H1 (cell line): ENCODE results near the gene ILDR2. TPM values are rescaled to one million over a fixed set of nuclear protein-coding genes. Genes with fewer than 3 reads are reported as not detected.

Experiments used
- CTCF ChIA-PET: fragments of 300-600 bp; sonication (Branson Sonifier 250); formaldehyde crosslinking; loops from one replicate; lab custom pipeline; 2021; ENCODE audit not compliant: partially characterized antibody; lab: Charles Lee
- POLR2A ChIA-PET: fragments of 300-600 bp; sonication (Branson Sonifier 250); formaldehyde crosslinking; loops from one replicate; lab custom pipeline; 2021; ENCODE audit warnings: inconsistent platforms; ENCODE audit not compliant: partially characterized antibody; lab: Charles Lee
- DNase-seq, 2 experiments: peaks; one replicate each; pipeline versions ENCODE4 v3.0.0 to v3.0.0-alpha.2; 2010 to 2022; ENCODE audit warnings: low spot score in 2 of 2, low read depth in 1 of 2, mixed read lengths in 1 of 2
- FAIRE-seq: peaks from 2 replicates; lab custom pipeline; 2011; peaks lifted over from hg19 to GRCh38; lab: Jason Lieb, UNC
- H2AFZ ChIP-seq: 2 replicates; pipeline ENCODE4 v1.8.1; 2012; ENCODE audit warnings: low read length, inconsistent platforms
- H2AK5ac ChIP-seq: 2 replicates; pipeline ENCODE4 v1.6.1; 2013; ENCODE audit warnings: low read depth, low read length
- H2BK120ac ChIP-seq: replicated peaks from 2 replicates; pipeline ENCODE3; 2013; ENCODE audit warnings: low read depth, low read length, inconsistent platforms
- H2BK12ac ChIP-seq: 2 replicates; pipeline ENCODE4 v1.6.1; 2013; ENCODE audit warnings: low read depth, low read length
- H2BK15ac ChIP-seq: 2 replicates; pipeline ENCODE4 v1.6.1; 2013; ENCODE audit warnings: low read length
- H2BK20ac ChIP-seq: 2 replicates; pipeline ENCODE4 v1.6.1; 2013; ENCODE audit warnings: low read length
- H2BK5ac ChIP-seq: 2 replicates; pipeline ENCODE4 v1.6.1; 2013; ENCODE audit warnings: low read depth, low read length
- H3K14ac ChIP-seq: 2 replicates; pipeline ENCODE4 v1.6.1; 2013; ENCODE audit warnings: inconsistent platforms; ENCODE audit not compliant: insufficient read length
- H3K18ac ChIP-seq: 2 replicates; pipeline ENCODE4 v1.6.1; 2013; ENCODE audit warnings: low read length; ENCODE audit errors: extremely low read depth
- H3K23ac ChIP-seq: 2 replicates; pipeline ENCODE4 v1.6.1; 2013; ENCODE audit warnings: inconsistent platforms; ENCODE audit not compliant: insufficient read length
- H3K23me2 ChIP-seq: 2 replicates; pipeline ENCODE4 v1.6.1; 2013; ENCODE audit warnings: low read depth, low read length
- H3K27ac ChIP-seq: 2 replicates; pipeline ENCODE4 v1.6.1; 2011; ENCODE audit warnings: low read depth, low read length, inconsistent platforms
- H3K27me3 ChIP-seq, 4 experiments: replicated peaks in 1 of 4; 1 replicate in 1 of 4; 2 replicates in 3 of 4; pipeline versions ENCODE4 v1.6.1 to v1.8.1; 2011 to 2013; ENCODE audit warnings: low read length in 3 of 4, mild to moderate bottlenecking in 3 of 4, inconsistent platforms in 2 of 4, mixed read lengths in 2 of 4, moderate library complexity in 1 of 4; ENCODE audit not compliant: control insufficient read depth in 3 of 4, insufficient read depth in 3 of 4; ENCODE audit errors: extremely low read depth in 1 of 4
- H3K36me3 ChIP-seq, 4 experiments: 2 replicates each; pipeline versions ENCODE4 v1.6.1 to v1.8.1; 2011 to 2013; ENCODE audit warnings: mild to moderate bottlenecking in 4 of 4, low read length in 3 of 4, moderate library complexity in 2 of 4, control low read depth in 1 of 4, inconsistent platforms in 1 of 4; ENCODE audit not compliant: insufficient read depth in 4 of 4, control insufficient read depth in 2 of 4
- H3K4ac ChIP-seq: replicated peaks from 2 replicates; pipeline ENCODE3; 2013; ENCODE audit warnings: low read length, low read depth, mixed read lengths, inconsistent platforms; ENCODE audit not compliant: insufficient read length
- H3K4me1 ChIP-seq, 4 experiments: replicated peaks in 1 of 4; 1 replicate in 1 of 4; 2 replicates in 3 of 4; pipeline versions ENCODE4 v1.6.1 to v1.8.1; 2011 to 2013; ENCODE audit warnings: low read length in 3 of 4, inconsistent platforms in 2 of 4, mixed read lengths in 1 of 4; ENCODE audit not compliant: insufficient read depth in 4 of 4, control insufficient read depth in 3 of 4
- H3K4me2 ChIP-seq, 2 experiments: 2 replicates each; pipeline versions ENCODE4 v1.6.1 to v1.8.1; 2011 to 2013; ENCODE audit warnings: low read depth in 2 of 2, low read length in 2 of 2, control low read depth in 1 of 2, inconsistent platforms in 1 of 2, mild to moderate bottlenecking in 1 of 2; ENCODE audit not compliant: insufficient read depth in 1 of 2
- H3K4me3 ChIP-seq, 4 experiments: fragments of 200-600, 300-600 bp in 1 of 4; sonication (generic), shearing (Covaris generic), sonication (Bioruptor Twin) in 1 of 4; 2 replicates each; pipeline versions ENCODE4 v1.5.1 to v1.8.1; 2011 to 2016; ENCODE audit warnings: low read length in 4 of 4, low read depth in 3 of 4, control low read depth in 2 of 4, inconsistent platforms in 2 of 4, mild to moderate bottlenecking in 2 of 4, mixed read lengths in 1 of 4, moderate library complexity in 1 of 4; ENCODE audit not compliant: insufficient read depth in 2 of 4; ENCODE audit errors: extremely low read depth in 1 of 4
- H3K56ac ChIP-seq: replicated peaks from 2 replicates; pipeline ENCODE3; 2013; ENCODE audit warnings: low read depth, mild to moderate bottlenecking, mixed read lengths, low read length, inconsistent platforms; ENCODE audit not compliant: insufficient read length
- H3K79me1 ChIP-seq: 2 replicates; pipeline ENCODE4 v1.6.1; 2013; ENCODE audit warnings: low read depth, low read length, control low read depth
- H3K79me2 ChIP-seq, 2 experiments: 2 replicates each; pipeline versions ENCODE4 v1.6.1 to v1.8.1; 2012 to 2013; ENCODE audit warnings: low read length in 2 of 2, mild to moderate bottlenecking in 2 of 2, inconsistent platforms in 1 of 2; ENCODE audit not compliant: insufficient read depth in 2 of 2, control insufficient read depth in 1 of 2
- H3K9ac ChIP-seq, 4 experiments: replicated peaks in 1 of 4; 1 replicate in 1 of 4; 2 replicates in 3 of 4; pipeline versions ENCODE4 v1.6.1 to v1.8.1; 2011 to 2013; ENCODE audit warnings: low read depth in 3 of 4, low read length in 3 of 4, control low read depth in 2 of 4, mild to moderate bottlenecking in 2 of 4, moderate library complexity in 2 of 4, inconsistent platforms in 1 of 4; ENCODE audit errors: extremely low read depth in 1 of 4
- H3K9me3 ChIP-seq, 2 experiments: 2 replicates each; pipeline versions ENCODE4 v1.6.1 to v1.8.1; 2012 to 2013; ENCODE audit warnings: mild to moderate bottlenecking in 2 of 2, moderate library complexity in 2 of 2, control low read depth in 1 of 2, inconsistent platforms in 1 of 2, low read depth in 1 of 2, low read length in 1 of 2, mixed read lengths in 1 of 2; ENCODE audit not compliant: insufficient read depth in 2 of 2
- H4K20me1 ChIP-seq, 2 experiments: replicated peaks in 1 of 2; 2 replicates each; pipeline versions ENCODE3 to v1.8.1; 2011 to 2013; ENCODE audit warnings: inconsistent platforms in 2 of 2, low read length in 2 of 2, mild to moderate bottlenecking in 1 of 2; ENCODE audit not compliant: insufficient read depth in 2 of 2, control insufficient read depth in 1 of 2
- H4K5ac ChIP-seq: 2 replicates; pipeline ENCODE4 v1.6.1; 2013; ENCODE audit warnings: low read length, low read depth, mixed read lengths, inconsistent platforms; ENCODE audit not compliant: insufficient read length
- H4K8ac ChIP-seq: 2 replicates; pipeline ENCODE4 v1.8.0; 2013; ENCODE audit warnings: mild to moderate bottlenecking, moderate library complexity, low read length, inconsistent platforms; ENCODE audit not compliant: insufficient read depth; ENCODE audit errors: extremely low read depth
- H4K91ac ChIP-seq: replicated peaks from 2 replicates; pipeline ENCODE3; 2013; ENCODE audit warnings: low read length, mixed read lengths, inconsistent platforms; ENCODE audit not compliant: insufficient read length
- BCL11A ChIP-seq, 2 experiments: IDR thresholded peaks; one replicate each; pipeline ENCODE4 v1.6.1; 2011; ENCODE audit warnings: low read depth in 2 of 2, low read length in 2 of 2, mild to moderate bottlenecking in 2 of 2
- CBX5 ChIP-seq: fragments of 300-800, 300-1000 bp; sonication (generic); IDR thresholded peaks from 2 replicates; pipeline ENCODE4 v1.7.1; 2016; ENCODE audit warnings: antibody characterized with exemption, low read length, low read depth
- CEBPB ChIP-seq: IDR thresholded peaks from 2 replicates; pipeline ENCODE4 v1.6.1; 2012; ENCODE audit warnings: low read depth, low read length
- EP300 ChIP-seq, 2 experiments: IDR thresholded peaks; 1 replicate in 1 of 2; 2 replicates in 1 of 2; pipeline ENCODE4 v1.6.1; 2011 to 2012; ENCODE audit warnings: low read depth in 2 of 2, low read length in 2 of 2, mild to moderate bottlenecking in 2 of 2, borderline replicate concordance in 1 of 2, inconsistent platforms in 1 of 2, moderate library complexity in 1 of 2
- EZH2 ChIP-seq: fragments of 200-600 bp; sonication (generic); IDR thresholded peaks from 2 replicates; pipeline ENCODE4 v1.7.1; 2012; ENCODE audit warnings: low read depth, mild to moderate bottlenecking, moderate library complexity, low read length, inconsistent platforms; ENCODE audit not compliant: severe bottlenecking
- FOSL1 ChIP-seq: IDR thresholded peaks from 2 replicates; pipeline ENCODE4 v1.6.1; 2011; ENCODE audit warnings: mild to moderate bottlenecking, low read depth, low read length, moderate library complexity; ENCODE audit not compliant: insufficient read depth
- HDAC2 ChIP-seq, 2 experiments: fragments of 300-600 bp in 1 of 2; sonication (generic) in 1 of 2; IDR thresholded peaks; 2 replicates each; pipeline ENCODE4 v1.6.1; 2011 to 2012; ENCODE audit warnings: low read depth in 2 of 2, low read length in 2 of 2, mild to moderate bottlenecking in 2 of 2, moderate library complexity in 2 of 2, borderline replicate concordance in 1 of 2, inconsistent platforms in 1 of 2
- KDM4A ChIP-seq: IDR thresholded peaks from one replicate; pipeline ENCODE4 v1.7.1; 2012; ENCODE audit warnings: low read depth, mild to moderate bottlenecking, moderate library complexity, low read length, inconsistent platforms; ENCODE audit not compliant: severe bottlenecking
- MAFK ChIP-seq: IDR thresholded peaks from 2 replicates; pipeline ENCODE4 v1.6.1; 2012; ENCODE audit warnings: low read depth, mild to moderate bottlenecking, improper control_type of control experiment, low read length
- RXRA ChIP-seq: IDR thresholded peaks from 2 replicates; pipeline ENCODE4 v1.6.1; 2011; ENCODE audit warnings: low read depth, mild to moderate bottlenecking, low read length, moderate library complexity; ENCODE audit not compliant: insufficient read depth
- SAP30 ChIP-seq: fragments of 300-600 bp; sonication (generic); IDR thresholded peaks from 2 replicates; pipeline ENCODE4 v1.7.1; 2012; ENCODE audit warnings: low read length, moderate library complexity, mild to moderate bottlenecking, inconsistent platforms; ENCODE audit not compliant: insufficient read depth, insufficient replicate concordance
- SP4 ChIP-seq: IDR thresholded peaks from 2 replicates; pipeline ENCODE4 v1.6.1; 2012; ENCODE audit warnings: low read length, inconsistent platforms
- SRF ChIP-seq: IDR thresholded peaks from 2 replicates; pipeline ENCODE4 v1.6.1; 2011; ENCODE audit warnings: mild to moderate bottlenecking, low read depth, low read length, moderate library complexity
- WGBS, 2 experiments: shearing (Covaris generic) in 1 of 2; methylation state at CpG; one replicate each; pipeline versions ENCODE4 v1.1.6 to v1.1.7; 2013 to 2015; ENCODE audit warnings: low lambda C conversion rate in 2 of 2, mixed read lengths in 2 of 2, inconsistent platforms in 1 of 2, low coverage in 1 of 2, missing lambda C conversion rate in 1 of 2; ENCODE audit not compliant: insufficient replicate concordance in 2 of 2, insufficient coverage in 1 of 2, insufficient read length in 1 of 2; ENCODE audit errors: extremely low coverage in 1 of 2, missing lambda C conversion rate in 1 of 2; 5-methylcytosine and 5-hydroxymethylcytosine counted together
- polyA plus RNA-seq, 7 experiments: library from polyadenylated mRNA; depleted of rRNA in 3 of 7; stranded (reverse) in 5 of 7; unstranded in 2 of 7; fragments of >200 nt in 5 of 7; fragments of 200-250 nt in 2 of 7; gene quantifications; 1 replicate in 5 of 7; 2 replicates in 1 of 7; 4 replicates in 1 of 7; pipeline versions ENCODE4 v1.2.1 to v1.2.3, GENCODE V29; 2011 to 2013; ENCODE audit warnings: missing spikeins in 2 of 7, mixed read lengths in 2 of 7
- total RNA-seq: library from RNA; stranded (reverse); fragmentation: NEBNext Ultra II Directional; extraction: Animal tissue kit (Norgen Biotek cat#: 25700); gene quantifications from 2 replicates; pipeline ENCODE4 v1.2.1, GENCODE V29; 2021
- TF ChIP-seq, protein P1 (sequence below): IDR thresholded peaks from 2 replicates; pipeline ENCODE4 v1.6.1; 2012; ENCODE audit warnings: inconsistent platforms

Gene ILDR2
- total and polyA plus RNA-seq, 2 of the 8 experiments (the other 6 are each of a cell fraction or from before 2014, with no cell fraction given), result 0.85 to 0.86 TPM

DNA sequence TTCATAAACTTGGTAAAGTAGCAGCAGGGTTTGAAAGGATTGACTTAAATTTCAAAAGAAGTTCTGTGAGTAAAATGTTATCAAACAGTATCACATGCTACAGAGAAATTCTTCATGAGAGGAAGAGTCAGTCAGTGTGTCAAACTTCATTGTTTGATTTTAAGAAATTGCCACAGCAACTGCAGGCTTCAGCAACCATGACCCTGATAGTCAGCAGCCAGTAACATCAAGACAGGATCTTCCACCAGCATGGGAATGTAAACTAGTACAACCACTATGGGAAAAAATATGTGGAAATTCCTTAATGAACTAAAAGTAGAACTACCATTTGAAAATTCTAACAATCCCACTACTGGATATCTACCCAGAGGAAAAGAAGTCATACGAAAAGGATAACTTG is 25.2 kb upstream of the ILDR2 start:
- Histone ChIP-seq H3K23ac (no peak overlapping the region), H3K23me2 (no peaks in the 10 kb centered on the region), H3K14ac (no peak overlapping the region), H3K27ac (no peak overlapping the region), H2BK15ac (no peak overlapping the region), H3K56ac (no peak overlapping the region), H3K27me3 (no peaks in the 10 kb centered on the region), H3K9ac (no peak overlapping the region), H3K79me2 (no peaks in the 10 kb centered on the region), H3K36me3 (no peaks in the 10 kb centered on the region), H3K9me3 (no peaks in the 10 kb centered on the region), H3K79me1 (no peaks in the 10 kb centered on the region), H3K18ac (no peak overlapping the region), H2BK12ac (no peak overlapping the region), H2BK5ac (no peak overlapping the region), H4K5ac (no peak overlapping the region), H2AFZ (no peak overlapping the region), H3K4me1 (peaks cover 0 to 2% (median 0%) of the 10 kb centered on the region in 4 experiments; a peak in 1 of 7 replicates), H4K91ac (no peak overlapping the region), H4K20me1 (no peaks in the 10 kb centered on the region), H2BK120ac (no peak overlapping the region), H3K4me2 (no peak overlapping the region), H2AK5ac (no peak overlapping the region), H4K8ac (no peak overlapping the region), H3K4ac (no peak overlapping the region), H2BK20ac (no peak overlapping the region), H3K4me3 (no peak overlapping the region)
- POLR2A ChIA-PET, result no interaction called here
- CTCF ChIA-PET, result no interaction called here
- DNase-seq (no peak), FAIRE-seq (no peak)
- TF ChIP-seq SP4 (no peak), SRF (no peak), CBX5 (no peak), KDM4A (no peak), MAFK (no peak), EP300 (IDR thresholded peaks at IDR 0.05; ENCODE audit: borderline replicate concordance in 1 of 2, low read depth in 2 of 2, low read length in 2 of 2) (no peak), FOSL1 (no peak), RXRA (no peak), SAP30 (no peak), EZH2 (no peak), HDAC2 (IDR thresholded peaks at IDR 0.05; ENCODE audit: borderline replicate concordance in 1 of 2, low read depth in 2 of 2, low read length in 2 of 2) (no peak), BCL11A (IDR thresholded peaks at IDR 0.05; ENCODE audit: low read depth in 2 of 2, low read length in 2 of 2) (no peak), CEBPB (no peak)
- TF ChIP-seq, protein P1, sequence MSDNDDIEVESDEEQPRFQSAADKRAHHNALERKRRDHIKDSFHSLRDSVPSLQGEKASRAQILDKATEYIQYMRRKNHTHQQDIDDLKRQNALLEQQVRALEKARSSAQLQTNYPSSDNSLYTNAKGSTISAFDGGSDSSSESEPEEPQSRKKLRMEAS, result no peak
- WGBS, 2 experiments, result 89% methylated on average over 1 of the region's 1 CpG; no CpG with 5 or more reads in 1 of the 2 experiments
